Neural progenitor cell (in vitro differentiated cells): ENCODE data around the gene WWOX. TPM values are rescaled to one million over a fixed set of nuclear protein-coding genes. Genes with fewer than 3 reads are reported as not detected.
A peak's percentile ranks its signal among the peaks of the same experiment; 100 is the strongest.

Experiments
- DNase-seq: peaks from one replicate; pipeline ENCODE4 v3.0.0-alpha.2; 2016; ENCODE audit warnings: low spot score
- H2AFZ ChIP-seq: fragments of 200-600 bp; sonication (generic); replicated peaks from 2 replicates; pipeline ENCODE4 v1.6.1; 2016; ENCODE audit warnings: antibody characterized with exemption
- H3F3A ChIP-seq: fragments of 200-600 bp; sonication (generic); 2 replicates; pipeline ENCODE4 v1.6.1; 2016; ENCODE audit warnings: antibody characterized with exemption, low read depth
- H3K27ac ChIP-seq: fragments of 200-600 bp; sonication (generic); 2 replicates; pipeline ENCODE4 v1.5.1; 2016; ENCODE audit warnings: mild to moderate bottlenecking
- H3K27me3 ChIP-seq: fragments of 200-600 bp; sonication (generic); 2 replicates; pipeline ENCODE4 v1.6.1; 2016; ENCODE audit warnings: mild to moderate bottlenecking, moderate library complexity
- H3K36me3 ChIP-seq: fragments of 200-600 bp; sonication (generic); 2 replicates; pipeline ENCODE4 v1.5.1; 2016
- H3K4me1 ChIP-seq: fragments of 200-600 bp; sonication (generic); 2 replicates; pipeline ENCODE4 v1.6.1; 2016; ENCODE audit warnings: mixed run types
- H3K4me2 ChIP-seq: fragments of 200-600 bp; sonication (generic); 2 replicates; pipeline ENCODE4 v1.6.1; 2016
- H3K4me3 ChIP-seq: fragments of 200-600 bp; sonication (generic); 2 replicates; pipeline ENCODE4 v1.5.1; 2016
- H3K79me2 ChIP-seq: fragments of 200-600 bp; sonication (generic); 2 replicates; pipeline ENCODE4 v1.6.1; 2016; ENCODE audit warnings: low read depth
- H3K9ac ChIP-seq: fragments of 200-600 bp; sonication (generic); 2 replicates; pipeline ENCODE4 v1.6.1; 2016
- H3K9me3 ChIP-seq: fragments of 200-600 bp; sonication (generic); 2 replicates; pipeline ENCODE4 v1.5.1; 2016; ENCODE audit warnings: low read depth
- H4K20me1 ChIP-seq: fragments of 200-600 bp; sonication (generic); 2 replicates; pipeline ENCODE4 v1.6.1; 2016; ENCODE audit warnings: low read depth
- H3K27ac Mint-ChIP-seq: 3 replicates; pipeline ENCODE4 v1.8.0; 2021; ENCODE audit warnings: mixed read lengths
- H3K27me3 Mint-ChIP-seq: 2 replicates; pipeline ENCODE4 v1.8.0; 2022; ENCODE audit warnings: low read depth, mild to moderate bottlenecking, inconsistent platforms, moderate library complexity, mixed read lengths; ENCODE audit not compliant: insufficient read depth
- H3K36me3 Mint-ChIP-seq: 3 replicates; pipeline ENCODE4 v1.8.0; 2021; ENCODE audit warnings: mixed read lengths
- H3K4me1 Mint-ChIP-seq: 3 replicates; pipeline ENCODE4 v1.8.0; 2021; ENCODE audit warnings: mixed read lengths
- H3K4me3 Mint-ChIP-seq: 3 replicates; pipeline ENCODE4 v1.8.0; 2021; ENCODE audit warnings: mild to moderate bottlenecking, moderate library complexity, mixed read lengths
- H3K9me3 Mint-ChIP-seq: 3 replicates; pipeline ENCODE4 v1.8.0; 2020; ENCODE audit warnings: mixed read lengths
- EZH2 ChIP-seq: fragments of 200-600 bp; sonication (generic); IDR thresholded peaks from 2 replicates; pipeline ENCODE4 v1.6.1; 2017; ENCODE audit warnings: antibody characterized with exemption, mild to moderate bottlenecking, moderate library complexity
- EZH2phosphoT487 ChIP-seq: fragments of 200-600 bp; sonication (generic); IDR thresholded peaks from 2 replicates; pipeline ENCODE4 v1.6.1; 2017; ENCODE audit warnings: antibody characterized with exemption
- total RNA-seq: library from RNA; depleted of rRNA; stranded (reverse); fragments of >200 nt; gene quantifications from 2 replicates; pipeline ENCODE4 v1.2.3, GENCODE V29; 2015; ENCODE audit warnings: low replicate concordance
- TF ChIP-seq, protein P1 (sequence below): fragments of 200-600 bp; sonication (generic); IDR thresholded peaks from 2 replicates; pipeline ENCODE4 v1.5.1; 2017; ENCODE audit warnings: antibody characterized with exemption, mild to moderate bottlenecking

WWOX gene
- total RNA-seq, 1 donor from 2014 or later, result 63.7 TPM

DNA sequence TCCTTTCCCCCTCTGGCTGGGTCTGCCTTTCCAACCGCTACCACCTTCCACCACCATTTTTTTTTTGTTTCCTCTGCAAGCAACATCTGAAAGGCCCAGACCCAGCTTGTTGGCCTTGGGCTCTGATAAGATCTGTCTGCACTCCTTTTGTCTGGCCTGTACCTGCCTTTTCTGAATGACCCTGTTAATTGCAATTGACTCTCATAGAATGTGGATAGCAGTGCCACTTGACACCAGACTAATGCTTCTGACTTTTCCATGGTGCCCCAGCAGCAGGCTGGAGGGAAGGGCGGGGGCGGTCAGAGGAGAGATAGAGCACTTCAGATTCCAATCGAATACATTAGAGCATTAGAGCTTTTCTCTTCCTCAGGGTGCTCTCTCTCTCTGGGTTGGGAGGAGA is 538.9 kb downstream of the WWOX start:
- Mint-ChIP-seq H3K27ac (no peak overlapping the region), H3K4me1 (peaks cover 63% of the 10 kb centered on the region), H3K36me3 (peaks cover 3% of the 10 kb centered on the region), H3K4me3 (no peak overlapping the region), H3K27me3 (peaks cover 10% of the 10 kb centered on the region), H3K9me3 (peaks cover 3% of the 10 kb centered on the region)
- Histone ChIP-seq H3K4me1 (peaks cover 32% of the 10 kb centered on the region), H3K9me3 (no peaks in the 10 kb centered on the region), H3K4me2 (no peak overlapping the region), H3K27me3 (no peaks in the 10 kb centered on the region), H3K9ac (no peak overlapping the region), H3K27ac (no peak overlapping the region), H3K4me3 (no peak overlapping the region), H3K36me3 (no peaks in the 10 kb centered on the region), H3F3A (peaks cover 16% of the 10 kb centered on the region), H3K79me2 (no peaks in the 10 kb centered on the region), H4K20me1 (peaks cover 5% of the 10 kb centered on the region), H2AFZ (no peak overlapping the region)
- DNase-seq, result no peak
- TF ChIP-seq EZH2phosphoT487 (no peak), EZH2 (no peak)
- TF ChIP-seq, protein P1, sequence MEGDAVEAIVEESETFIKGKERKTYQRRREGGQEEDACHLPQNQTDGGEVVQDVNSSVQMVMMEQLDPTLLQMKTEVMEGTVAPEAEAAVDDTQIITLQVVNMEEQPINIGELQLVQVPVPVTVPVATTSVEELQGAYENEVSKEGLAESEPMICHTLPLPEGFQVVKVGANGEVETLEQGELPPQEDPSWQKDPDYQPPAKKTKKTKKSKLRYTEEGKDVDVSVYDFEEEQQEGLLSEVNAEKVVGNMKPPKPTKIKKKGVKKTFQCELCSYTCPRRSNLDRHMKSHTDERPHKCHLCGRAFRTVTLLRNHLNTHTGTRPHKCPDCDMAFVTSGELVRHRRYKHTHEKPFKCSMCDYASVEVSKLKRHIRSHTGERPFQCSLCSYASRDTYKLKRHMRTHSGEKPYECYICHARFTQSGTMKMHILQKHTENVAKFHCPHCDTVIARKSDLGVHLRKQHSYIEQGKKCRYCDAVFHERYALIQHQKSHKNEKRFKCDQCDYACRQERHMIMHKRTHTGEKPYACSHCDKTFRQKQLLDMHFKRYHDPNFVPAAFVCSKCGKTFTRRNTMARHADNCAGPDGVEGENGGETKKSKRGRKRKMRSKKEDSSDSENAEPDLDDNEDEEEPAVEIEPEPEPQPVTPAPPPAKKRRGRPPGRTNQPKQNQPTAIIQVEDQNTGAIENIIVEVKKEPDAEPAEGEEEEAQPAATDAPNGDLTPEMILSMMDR, result no peak

GRCh38 chr16:78639775-78640174 is 540.3 kb downstream of the WWOX start:
- Mint-ChIP-seq H3K4me3 (no peak overlapping the region), H3K27me3 (peaks cover 8% of the 10 kb centered on the region), H3K9me3 (no peaks in the 10 kb centered on the region), H3K4me1 (peaks cover 61% of the 10 kb centered on the region), H3K27ac (peak overlapping the region; percentile 91), H3K36me3 (no peaks in the 10 kb centered on the region)
- H3K4me2 ChIP-seq, result no peak overlapping the region
- no peak overlapping the region for H2AFZ ChIP-seq
- H4K20me1 ChIP-seq, result peaks cover 5% of the 10 kb centered on the region
- no peaks in the 10 kb centered on the region for H3K79me2 ChIP-seq
- H3K27ac ChIP-seq, result no peak overlapping the region
- DNase-seq, result no peak
- H3K9ac ChIP-seq, result no peak overlapping the region
- H3K9me3 ChIP-seq, result no peaks in the 10 kb centered on the region
- no peaks in the 10 kb centered on the region for H3K27me3 ChIP-seq
- no peaks in the 10 kb centered on the region for H3K36me3 ChIP-seq
- H3K4me3 ChIP-seq, result no peak overlapping the region
- peaks cover 16% of the 10 kb centered on the region for H3F3A ChIP-seq
- peaks cover 32% of the 10 kb centered on the region for H3K4me1 ChIP-seq
- TF ChIP-seq, protein P1, result no peak
- TF ChIP-seq EZH2phosphoT487 (no peak), EZH2 (no peak)

- Mint-ChIP-seq H3K36me3 (peaks cover 2% of the 10 kb centered on the region), H3K4me1 (peaks cover 65% of the 10 kb centered on the region), H3K9me3 (peaks cover 4% of the 10 kb centered on the region), H3K27ac (peak overlapping the region; percentile 86), H3K27me3 (peaks cover 8% of the 10 kb centered on the region), H3K4me3 (peak overlapping the region; percentile 66)
- peaks cover 16% of the 10 kb centered on the region for H3F3A ChIP-seq
- H3K27me3 ChIP-seq, result no peaks in the 10 kb centered on the region
- no peaks in the 10 kb centered on the region for H3K36me3 ChIP-seq
- H3K27ac ChIP-seq, result no peak overlapping the region
- no peaks in the 10 kb centered on the region for H3K79me2 ChIP-seq
- H4K20me1 ChIP-seq, result peaks cover 5% of the 10 kb centered on the region
- no peak overlapping the region for H3K4me3 ChIP-seq
- no peaks in the 10 kb centered on the region for H3K9me3 ChIP-seq
- TF ChIP-seq EZH2, result no peak
- TF ChIP-seq, protein P1, result no peak
- no peak for TF ChIP-seq EZH2phosphoT487
- H3K9ac ChIP-seq, result no peak overlapping the region
- DNase-seq, result no peak
- peaks cover 36% of the 10 kb centered on the region for H3K4me1 ChIP-seq
- H2AFZ ChIP-seq, result no peak overlapping the region
- H3K4me2 ChIP-seq, result peak overlapping the region; percentile 58
Observed at GRCh38 chr16:78640886-78641285, 541.4 kb downstream of the WWOX start.
